AG09319 (cell line): Measurements from ENCODE around the gene GIMAP8.

ENCODE experiments used
- DNase-seq: peaks from one replicate; pipeline ENCODE4 v3.0.0-alpha.2; 2010; ENCODE audit warnings: low read depth; ENCODE audit errors: extremely low read depth
- CTCF ChIP-seq: IDR thresholded peaks from 2 replicates; pipeline ENCODE4 v1.5.1; 2011; ENCODE audit warnings: low read depth, mild to moderate bottlenecking, inconsistent platforms, low read length, moderate library complexity

GIMAP8 gene

DNA sequence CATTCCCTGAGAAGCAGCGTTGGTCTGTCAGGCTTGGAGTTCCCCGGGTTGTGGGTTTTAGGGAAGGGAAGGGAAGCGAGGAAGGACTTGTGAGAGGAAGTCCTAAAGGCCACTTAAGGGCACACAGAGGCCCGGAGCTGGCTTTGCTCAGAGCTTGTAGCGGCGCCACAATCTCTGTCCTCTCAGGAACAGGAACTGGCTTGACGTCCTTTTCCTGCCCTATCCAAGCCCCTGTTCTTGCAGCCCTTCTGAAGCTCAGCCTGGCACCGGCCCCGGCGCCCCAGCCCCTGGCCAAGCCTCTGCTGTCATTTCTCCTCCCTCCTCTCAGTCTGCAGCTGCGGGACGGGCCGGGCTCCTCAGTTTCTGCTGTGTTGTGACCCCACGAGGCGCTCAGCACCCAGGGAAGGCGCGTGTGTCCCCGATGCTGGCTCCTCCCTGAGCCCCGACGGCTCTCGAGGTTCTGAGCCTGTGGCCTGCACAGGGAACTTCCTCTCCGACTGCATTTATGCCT is at the start of gene GIMAP8:
Gene GIMAP8, plus strand, starts transcription at position 140 of the 511 bp plus-strand sequence. CDS start 16,069 bp downstream, outside the sequence.
- DNase-seq, result no peak
- no peak for TF ChIP-seq CTCF

- TF ChIP-seq CTCF, result no peak
- DNase-seq, result no peak
Measured at GRCh38 chr7:150400788-150401423, 49.5 kb upstream of the GIMAP8 start.

DNA sequence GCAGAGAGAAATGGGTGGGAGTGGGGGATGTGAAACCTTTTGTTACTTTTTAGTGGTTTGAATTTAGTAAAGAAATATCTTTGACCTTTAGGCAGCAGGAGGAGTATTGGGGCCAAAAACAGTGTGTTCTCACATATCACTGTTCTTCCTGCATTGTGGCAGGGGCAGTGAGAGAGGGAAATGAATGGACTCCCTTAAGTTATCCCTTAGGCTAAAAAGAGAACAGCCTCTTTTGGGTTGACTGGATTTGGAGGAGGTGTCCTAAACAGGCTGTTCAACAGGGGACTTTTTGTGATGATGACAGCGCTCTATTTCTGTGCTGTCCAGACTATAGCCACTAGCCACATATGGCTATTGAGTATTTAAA is 49.0 kb upstream of the GIMAP8 start:
- DNase-seq, result no peak
- TF ChIP-seq CTCF, result no peak

DNA sequence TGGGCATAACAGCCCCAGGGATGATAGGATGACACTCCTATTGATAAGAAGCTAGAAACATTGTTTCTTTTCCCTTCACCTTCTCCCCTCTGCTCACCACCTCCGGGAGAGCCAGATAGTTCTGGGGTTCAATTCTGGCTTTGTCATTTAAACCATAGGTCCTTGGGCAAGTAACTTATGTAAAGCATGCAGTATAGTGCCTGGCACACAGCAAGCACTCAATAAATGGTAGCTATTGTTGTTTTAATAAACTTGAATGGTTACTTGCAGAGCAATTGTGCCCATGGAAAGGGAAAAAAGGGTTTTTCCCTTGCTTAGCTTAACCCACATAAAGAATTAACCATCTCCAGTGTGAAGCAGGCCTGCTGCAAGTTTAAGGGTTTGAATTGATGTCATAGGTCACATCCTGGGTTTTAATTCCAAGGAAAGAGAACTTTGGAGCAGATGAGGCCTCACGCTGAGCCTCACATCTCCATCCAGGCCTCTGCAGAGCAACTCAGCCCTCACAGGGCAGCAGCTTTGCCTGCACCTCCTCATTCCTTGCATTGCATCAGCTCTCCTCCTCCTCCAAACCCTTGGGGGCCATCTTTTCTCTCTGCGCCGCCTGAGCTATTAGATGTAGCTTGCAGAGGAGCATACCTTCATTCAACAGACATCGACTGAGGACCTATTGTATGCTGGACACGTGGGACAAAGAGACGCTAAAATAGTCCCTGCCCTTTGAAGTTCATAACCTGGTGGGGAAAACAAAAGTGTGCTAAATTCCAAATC is 48.4 kb upstream of the GIMAP8 start:
- TF ChIP-seq CTCF, result no peak
- DNase-seq, result no peak

DNA sequence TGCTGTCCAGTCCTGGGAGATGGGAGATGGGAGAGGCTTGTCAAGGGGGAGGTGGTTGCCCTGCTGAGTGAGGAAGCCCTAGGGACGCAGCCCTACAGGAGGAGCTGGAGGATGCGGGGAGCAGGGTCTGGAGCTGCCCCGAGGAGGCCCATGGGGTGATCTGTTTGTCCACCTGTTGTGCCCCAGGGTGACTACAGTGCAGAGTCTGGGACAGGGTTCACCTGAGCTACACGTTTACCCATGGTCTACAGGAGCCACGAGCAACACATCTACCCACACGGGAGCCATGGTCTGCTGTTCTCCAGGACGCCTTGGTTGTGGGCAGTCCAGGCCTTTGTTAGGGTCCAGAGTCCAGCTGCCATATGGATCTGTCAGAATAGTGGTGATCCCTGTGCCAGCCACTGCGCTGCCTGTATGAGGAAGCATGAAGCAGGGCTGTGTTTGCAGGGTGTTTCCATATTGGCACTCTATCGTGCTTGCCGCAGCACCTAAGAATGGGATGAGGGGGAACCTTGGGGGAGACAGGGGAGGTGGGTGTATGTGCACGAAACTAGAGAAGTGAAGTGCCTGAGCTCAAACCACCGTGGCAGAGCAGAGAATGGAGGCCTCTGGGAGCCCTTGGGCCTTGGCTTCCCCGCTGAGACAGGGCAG is 47.6 kb upstream of the GIMAP8 start:
- DNase-seq, result no peak
- TF ChIP-seq CTCF, result no peak

- no peak for DNase-seq
- no peak for TF ChIP-seq CTCF
Measured at GRCh38 chr7:150403376-150404171, 46.9 kb upstream of the GIMAP8 start.
